ENCODE data around the gene CCSER1.
"Not testable (repeated sequence)": the region's sequence is repeated elsewhere in the genome, so short reads cannot be mapped to it uniquely, and the experiment has no call there.

CCSER1 gene

GRCh38 chr4:91222014-91222413 lies 1094.8 kb downstream of the CCSER1 start:
- FAIRE-seq: no peak
- no peak for DNase-seq (ENCODE audit: insufficient read length, low spot score)

DNA sequence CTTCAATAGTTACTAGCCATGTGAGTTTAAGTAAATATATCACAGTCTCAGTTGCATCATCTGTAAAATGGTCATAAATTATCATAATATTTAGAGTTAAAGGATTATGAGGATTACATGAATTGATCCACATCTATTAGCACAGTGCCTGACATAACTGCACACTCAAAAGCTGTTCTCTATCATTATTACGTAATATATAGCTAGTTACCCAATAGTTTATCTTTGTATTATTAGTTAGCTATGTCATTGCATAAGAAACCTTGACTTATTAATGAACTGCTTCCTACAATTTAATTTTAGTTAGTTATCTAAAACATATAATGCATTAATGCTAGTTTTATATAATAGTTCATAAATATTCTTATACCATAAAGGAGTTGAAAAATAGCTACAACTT lies 1099.7 kb downstream of the CCSER1 start:
- FAIRE-seq (no peak), DNase-seq (ENCODE audit: insufficient read length, low spot score) (no peak)

GRCh38 chr4:91228659-91229058 lies 1101.5 kb downstream of the CCSER1 start:
- no peak for DNase-seq (ENCODE audit: insufficient read length, low spot score)
- FAIRE-seq: no peak

GRCh38 chr4:91233164-91233563 lies 1106.0 kb downstream of the CCSER1 start:
- FAIRE-seq (no peak), DNase-seq (ENCODE audit: insufficient read length, low spot score) (no peak)

DNA sequence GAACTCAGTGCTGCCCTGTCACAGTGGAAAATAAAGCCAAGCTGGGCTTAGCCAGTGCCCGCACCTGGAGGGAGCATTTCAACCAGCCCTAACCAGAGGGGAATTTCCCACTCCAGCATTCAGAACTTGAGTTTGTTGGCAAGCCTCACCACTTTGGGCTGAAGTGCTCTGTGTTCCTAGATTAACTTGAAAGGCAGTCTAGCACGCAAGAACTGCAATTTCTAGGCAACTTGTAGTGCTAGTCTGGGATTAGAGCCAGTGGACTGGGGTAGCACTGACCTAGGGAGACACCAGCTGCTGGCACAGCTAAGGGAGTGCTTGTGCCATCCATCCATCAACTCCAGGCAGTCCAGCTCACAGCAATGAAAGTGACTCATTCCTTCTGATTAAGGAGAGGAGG lies 1115.9 kb downstream of the CCSER1 start:
- FAIRE-seq (no peak), DNase-seq (ENCODE audit: insufficient read length, low spot score) (peak; percentile 1)

GRCh38 chr4:91256043-91256442 lies 1128.8 kb downstream of the CCSER1 start:
- FAIRE-seq (no peak), DNase-seq (ENCODE audit: insufficient read length, low spot score) (no peak)

DNA sequence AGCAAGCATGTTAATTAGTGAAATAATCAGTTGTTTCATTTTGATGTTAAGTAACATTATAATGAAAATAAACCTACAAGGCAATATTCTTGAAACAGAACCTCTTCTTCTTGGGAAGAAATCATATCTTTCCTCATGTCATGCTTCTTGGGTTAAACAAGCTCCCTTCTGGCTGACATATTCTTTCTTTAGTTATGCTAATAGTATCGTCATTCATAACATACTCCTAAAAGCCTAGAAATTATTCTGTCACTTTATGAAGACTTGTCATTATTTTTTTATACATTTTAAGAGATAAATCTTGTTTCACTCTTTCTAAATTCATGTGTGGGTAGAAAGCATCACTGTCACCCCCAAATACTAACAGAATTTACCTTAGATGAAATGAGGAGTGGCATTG lies 1129.6 kb downstream of the CCSER1 start:
- no peak for DNase-seq (ENCODE audit: insufficient read length, low spot score)
- no peak for FAIRE-seq

DNA sequence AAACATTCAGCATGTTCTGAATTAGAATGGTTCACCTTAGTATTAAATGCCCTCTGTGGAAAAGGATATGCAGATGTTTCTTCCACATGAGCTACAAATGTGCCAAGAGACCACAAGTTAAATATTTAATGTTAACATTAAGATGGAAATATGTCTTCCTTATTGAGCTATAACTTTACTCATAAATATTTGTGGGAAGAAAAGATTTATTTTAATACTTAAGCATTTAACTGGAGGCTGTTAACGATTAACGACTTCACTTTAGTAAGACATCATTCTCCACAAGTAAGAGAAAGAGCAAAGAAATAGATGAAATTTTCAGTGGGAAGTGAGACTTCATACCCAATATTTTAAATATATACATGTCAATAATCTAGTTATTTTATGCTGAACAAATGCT lies 1130.5 kb downstream of the CCSER1 start:
- FAIRE-seq (no peak), DNase-seq (ENCODE audit: insufficient read length, low spot score) (no peak)

DNA sequence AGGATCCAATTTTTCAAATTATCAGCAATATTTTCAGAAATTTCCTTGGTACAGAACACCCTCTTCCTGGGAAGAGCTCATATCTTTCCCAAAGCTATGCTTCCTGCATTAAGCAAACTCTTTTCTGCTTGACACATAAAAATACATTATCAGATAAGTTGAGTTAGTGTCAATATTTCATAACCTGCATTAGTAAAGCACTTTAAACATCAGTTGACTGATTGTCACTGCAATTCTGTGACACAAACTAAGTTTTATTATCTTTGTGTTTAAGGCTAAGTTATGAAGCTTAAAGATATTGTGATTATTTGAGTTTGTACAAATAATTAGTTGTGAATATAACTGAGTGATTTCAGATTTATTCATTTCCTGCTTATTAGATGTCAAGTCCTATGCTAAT lies 1131.1 kb downstream of the CCSER1 start:
- FAIRE-seq: no peak
- no peak for DNase-seq (ENCODE audit: insufficient read length, low spot score)

DNA sequence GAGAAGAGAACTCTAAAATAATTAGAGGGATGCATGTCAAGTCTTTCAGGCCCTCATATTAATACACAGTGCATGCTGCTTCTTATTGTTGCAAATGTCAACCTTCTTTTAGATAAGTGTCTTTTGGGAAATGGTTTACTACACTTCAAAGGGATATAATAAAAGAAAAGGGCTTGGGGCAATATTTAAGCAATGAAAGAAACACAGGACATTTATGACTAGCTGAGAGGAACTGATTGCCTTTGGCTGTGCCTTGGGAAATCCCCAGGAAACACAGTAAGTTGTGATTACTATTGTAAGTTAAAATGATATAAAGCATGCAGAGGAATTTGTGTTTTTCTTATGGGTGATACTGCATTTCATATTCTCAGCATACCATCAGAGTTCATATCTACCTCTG lies 1140.3 kb downstream of the CCSER1 start:
- no peak for FAIRE-seq
- DNase-seq (ENCODE audit: insufficient read length, low spot score): no peak

DNA sequence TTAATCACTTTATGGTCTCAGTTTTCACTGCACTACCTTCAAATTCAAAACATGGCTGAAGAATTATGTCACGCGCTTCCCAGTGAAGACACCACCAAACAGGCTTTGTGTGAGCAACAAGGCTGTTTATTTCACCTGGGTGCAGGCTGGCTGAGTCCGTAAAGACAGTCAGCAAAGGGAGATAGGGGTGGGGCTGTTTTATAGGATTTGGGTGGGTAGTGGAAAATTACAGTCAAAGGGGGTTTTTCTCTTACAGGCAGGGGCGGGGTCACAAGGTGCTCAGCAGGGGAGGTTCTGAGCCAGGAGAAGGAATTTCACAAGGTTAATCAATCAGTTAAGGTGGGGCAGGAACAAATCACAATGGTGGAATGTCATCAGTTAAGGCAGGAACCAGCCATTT lies 1141.3 kb downstream of the CCSER1 start:
- FAIRE-seq; DNase-seq (ENCODE audit: insufficient read length, low spot score): not testable (repeated sequence)

DNA sequence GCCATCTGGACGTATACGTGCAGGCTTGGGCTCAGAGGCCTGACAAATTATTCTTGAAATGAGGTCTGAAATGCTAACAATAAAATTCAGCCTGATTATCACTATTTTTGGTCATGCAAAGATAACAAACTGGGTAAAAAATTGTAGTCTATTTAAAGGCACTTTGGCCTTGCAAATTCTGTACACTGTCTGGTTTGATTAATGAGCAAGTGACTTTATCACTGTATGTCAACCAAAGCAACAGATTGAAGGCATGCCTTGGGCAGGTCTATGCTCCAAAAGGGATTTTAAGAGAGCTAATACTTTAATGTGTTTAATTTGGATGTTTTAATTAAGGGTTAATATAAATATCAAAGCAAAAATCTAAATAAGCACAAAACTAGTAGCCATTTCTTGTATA lies 1141.7 kb downstream of the CCSER1 start:
- DNase-seq (ENCODE audit: insufficient read length, low spot score) (no peak), FAIRE-seq (no peak)

DNA sequence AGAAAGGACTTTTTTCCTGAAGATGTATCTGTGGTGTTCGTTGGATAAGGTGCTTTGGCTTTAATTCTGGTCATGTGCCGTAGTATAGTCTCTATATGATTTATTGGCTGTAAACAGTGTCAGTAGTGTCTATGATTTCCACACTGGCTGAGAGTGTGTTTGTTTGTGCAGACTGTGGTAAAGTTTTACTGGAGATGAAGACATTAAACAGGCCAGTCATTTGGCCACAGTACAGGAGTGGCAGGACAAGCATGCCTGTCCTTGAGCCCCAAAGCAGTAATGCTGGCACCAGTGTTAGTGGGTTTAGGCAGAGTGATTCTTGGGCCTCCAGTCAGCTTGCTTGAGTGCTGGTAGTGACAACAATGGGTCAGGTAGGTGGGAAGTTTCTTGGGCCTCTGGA lies 1152.7 kb downstream of the CCSER1 start:
- no peak for FAIRE-seq
- no peak for DNase-seq (ENCODE audit: insufficient read length, low spot score)

- DNase-seq (ENCODE audit: insufficient read length, low spot score) (no peak), FAIRE-seq (no peak)
Observed at GRCh38 chr4:91280551-91281290, 1153.5 kb downstream of the CCSER1 start.

DNA sequence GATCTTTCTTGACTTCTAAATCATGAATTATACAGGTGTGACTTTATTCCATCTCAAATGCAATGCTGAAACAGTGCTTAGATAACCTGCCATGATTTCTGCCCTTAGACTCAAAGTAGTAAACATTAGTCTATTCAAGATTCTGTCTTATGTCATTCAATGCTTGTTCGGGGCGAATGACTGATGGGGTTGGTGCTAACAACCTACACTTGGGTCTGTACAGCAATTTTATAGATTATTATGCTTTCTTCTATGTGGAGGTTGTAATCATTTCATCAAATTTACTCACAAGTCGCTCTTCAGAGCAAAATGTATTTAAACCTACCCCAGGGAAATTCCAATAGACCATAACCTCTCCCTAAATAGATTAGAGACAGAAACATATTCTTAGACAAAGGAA lies 1155.0 kb downstream of the CCSER1 start:
- DNase-seq (ENCODE audit: insufficient read length, low spot score) (no peak), FAIRE-seq (no peak)

DNA sequence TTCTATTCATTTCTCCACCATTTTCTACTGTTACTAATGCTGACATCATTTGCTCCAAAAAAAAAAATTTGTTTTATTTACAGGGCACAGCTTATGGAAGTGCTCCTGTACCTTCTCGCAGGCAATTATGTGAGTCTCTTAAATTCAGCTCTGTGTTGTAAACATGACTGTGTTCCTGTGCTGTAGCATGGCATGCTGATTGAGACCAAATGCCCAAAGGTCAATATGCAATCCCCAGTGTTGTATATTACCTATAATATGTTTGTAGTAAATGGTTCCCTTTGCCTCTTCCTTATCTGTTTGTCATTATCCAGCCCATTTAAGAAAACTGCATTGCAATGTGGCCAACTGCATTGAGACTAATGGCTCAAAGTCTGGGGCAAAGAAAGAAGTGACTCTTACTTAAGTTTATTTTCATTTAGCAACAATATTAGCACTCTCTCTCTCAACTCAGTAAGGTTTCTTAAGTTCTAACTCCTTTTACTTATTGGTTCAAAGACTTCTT lies 1156.6 kb downstream of the CCSER1 start:
- no peak for DNase-seq (ENCODE audit: insufficient read length, low spot score)
- FAIRE-seq: no peak

- FAIRE-seq: no peak
Observed at GRCh38 chr4:91284480-91284879, 1157.3 kb downstream of the CCSER1 start.

DNA sequence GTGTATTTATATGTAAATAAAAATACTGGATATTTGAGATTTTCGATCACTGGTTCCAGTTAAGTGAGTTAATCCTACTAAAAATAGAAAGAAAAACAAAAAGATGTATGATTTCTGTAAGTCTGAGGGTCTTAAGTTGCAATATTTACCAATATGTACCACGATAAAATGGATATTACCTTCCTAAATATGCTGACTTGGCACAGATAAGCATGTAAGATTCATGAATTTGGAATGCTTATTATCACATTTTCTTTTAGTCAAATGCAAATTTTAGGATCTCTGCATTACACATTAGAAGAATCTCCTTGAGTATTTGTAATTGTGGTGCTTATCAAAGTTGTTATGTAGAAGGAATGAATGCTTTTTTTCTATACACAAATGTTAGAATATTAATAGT lies 1158.3 kb downstream of the CCSER1 start:
- DNase-seq (ENCODE audit: insufficient read length, low spot score) (no peak), FAIRE-seq (no peak)

More at GRCh38 chr4:91284480-91284879, 1157.3 kb downstream of the CCSER1 start:
- no peak for DNase-seq (ENCODE audit: insufficient read length, low spot score)

GRCh38 chr4:91288702-91289311 lies 1161.6 kb downstream of the CCSER1 start:
- no peak for DNase-seq (ENCODE audit: insufficient read length, low spot score)

GRCh38 chr4:91298156-91298700 lies 1171.0 kb downstream of the CCSER1 start:
- DNase-seq (ENCODE audit: insufficient read length, low spot score) (no peak), FAIRE-seq (no peak)

More at GRCh38 chr4:91288702-91289311, 1161.6 kb downstream of the CCSER1 start:
- no peak for FAIRE-seq

DNA sequence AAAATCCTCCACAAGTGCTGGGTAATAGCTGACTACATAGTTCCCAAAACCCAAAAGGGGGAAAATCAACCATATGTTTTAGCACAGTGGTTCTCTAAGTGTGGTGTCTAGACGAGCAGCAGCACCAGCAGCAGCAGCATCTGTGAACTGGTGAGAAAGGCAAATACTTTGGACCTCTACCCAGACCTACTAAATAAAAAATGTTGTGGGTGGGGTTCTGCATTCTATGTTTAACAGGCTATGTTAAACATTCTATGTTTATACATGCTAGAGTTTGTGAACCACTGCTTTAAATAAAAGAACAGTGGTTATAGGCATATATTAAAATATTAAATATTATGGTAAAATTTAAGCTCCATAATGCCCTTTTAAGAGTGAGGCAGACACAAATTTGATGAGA lies 1171.6 kb downstream of the CCSER1 start:
- FAIRE-seq (no peak), DNase-seq (ENCODE audit: insufficient read length, low spot score) (no peak)

DNA sequence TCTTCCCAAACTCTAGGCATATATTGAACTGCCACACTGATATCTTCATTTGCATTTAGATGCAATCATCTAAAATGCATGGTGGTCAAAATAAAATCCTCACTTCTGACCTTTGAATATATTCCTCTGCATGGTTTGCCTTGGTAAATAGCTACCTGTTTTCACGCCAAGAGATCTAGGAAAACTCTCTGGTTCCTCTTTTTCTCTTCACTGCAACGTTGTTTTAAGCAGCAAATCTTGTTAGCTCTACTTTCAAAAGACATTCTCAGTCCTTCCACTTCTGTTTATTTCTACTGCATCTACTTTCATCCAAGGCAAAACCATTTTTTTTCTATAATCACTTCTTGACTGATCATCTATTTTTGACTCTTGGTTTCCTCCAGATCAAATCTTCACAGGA lies 1174.9 kb downstream of the CCSER1 start:
- FAIRE-seq: no peak
- DNase-seq (ENCODE audit: insufficient read length, low spot score): no peak
